HL-60 (cell line): ENCODE data around the gene EGFR.
"Not testable (repeated sequence)": the region's sequence is repeated elsewhere in the genome, so short reads cannot be mapped to it uniquely, and the experiment has no call there.

ENCODE experiments used
- DNase-seq, 2 experiments: peaks; one replicate each; pipeline ENCODE4 v3.0.0-alpha.2; 2010 to 2020; ENCODE audit warnings: low read depth in 1 of 2, low spot score in 1 of 2
- H3K27ac ChIP-seq: fragments of 250-450 bp; sonication (Bioruptor Pico); replicated peaks from 2 replicates; pipeline ENCODE4 v1.5.1; 2020; ENCODE audit warnings: mild to moderate bottlenecking, moderate library complexity
- H3K27me3 ChIP-seq: fragments of 250-450 bp; sonication (Bioruptor Pico); 2 replicates; pipeline ENCODE4 v1.5.1; 2021; ENCODE audit warnings: mild to moderate bottlenecking, moderate library complexity; ENCODE audit not compliant: insufficient read depth, poor library complexity, severe bottlenecking
- H3K4me3 ChIP-seq: replicated peaks from 2 replicates; pipeline ENCODE4 v1.5.1; 2011; ENCODE audit warnings: mild to moderate bottlenecking, control low read depth, low read length; ENCODE audit not compliant: insufficient read depth
- GABPA ChIP-seq: IDR thresholded peaks from 2 replicates; pipeline ENCODE4 v1.6.1; 2012; ENCODE audit warnings: low read depth
- POLR2AphosphoS5 ChIP-seq: IDR thresholded peaks from 2 replicates; pipeline ENCODE4 v1.6.1; 2012; ENCODE audit warnings: low read depth
- SPI1 ChIP-seq: IDR thresholded peaks from 2 replicates; pipeline ENCODE4 v1.6.1; 2012; ENCODE audit warnings: low read depth, mild to moderate bottlenecking, borderline replicate concordance
- TF ChIP-seq, protein P1 (sequence below): IDR thresholded peaks from 2 replicates; pipeline ENCODE4 v1.6.1; 2012; ENCODE audit warnings: low read depth; ENCODE audit not compliant: insufficient replicate concordance
- TF ChIP-seq, protein P2 (sequence below): IDR thresholded peaks from one replicate; pipeline ENCODE4 v1.5.1; 2011; ENCODE audit warnings: low read length, control low read depth, inconsistent platforms; ENCODE audit not compliant: insufficient read depth

EGFR gene

DNA sequence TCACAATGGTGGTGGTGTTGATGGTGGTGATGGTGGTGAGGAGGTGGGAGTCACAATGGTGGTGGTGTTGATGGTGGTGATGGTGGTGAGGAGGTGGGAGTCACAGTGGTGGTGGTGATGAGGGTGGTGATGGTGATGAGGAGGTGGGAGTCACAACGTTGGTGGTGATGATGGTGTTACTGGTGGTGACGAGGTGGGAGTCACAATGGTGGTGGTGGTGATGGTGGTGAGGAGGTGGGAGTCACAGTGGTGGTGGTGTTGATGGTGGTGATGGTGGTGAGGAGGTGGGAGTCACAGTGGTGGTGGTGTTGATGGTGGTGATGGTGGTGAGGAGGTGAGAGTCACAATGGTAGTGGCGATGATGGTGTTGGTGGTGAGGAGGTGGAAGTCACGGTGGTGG is 148.5 kb downstream of the EGFR start:
- H3K27ac ChIP-seq, H3K4me3 ChIP-seq, DNase-seq, H3K27me3 ChIP-seq: not testable (repeated sequence)

DNA sequence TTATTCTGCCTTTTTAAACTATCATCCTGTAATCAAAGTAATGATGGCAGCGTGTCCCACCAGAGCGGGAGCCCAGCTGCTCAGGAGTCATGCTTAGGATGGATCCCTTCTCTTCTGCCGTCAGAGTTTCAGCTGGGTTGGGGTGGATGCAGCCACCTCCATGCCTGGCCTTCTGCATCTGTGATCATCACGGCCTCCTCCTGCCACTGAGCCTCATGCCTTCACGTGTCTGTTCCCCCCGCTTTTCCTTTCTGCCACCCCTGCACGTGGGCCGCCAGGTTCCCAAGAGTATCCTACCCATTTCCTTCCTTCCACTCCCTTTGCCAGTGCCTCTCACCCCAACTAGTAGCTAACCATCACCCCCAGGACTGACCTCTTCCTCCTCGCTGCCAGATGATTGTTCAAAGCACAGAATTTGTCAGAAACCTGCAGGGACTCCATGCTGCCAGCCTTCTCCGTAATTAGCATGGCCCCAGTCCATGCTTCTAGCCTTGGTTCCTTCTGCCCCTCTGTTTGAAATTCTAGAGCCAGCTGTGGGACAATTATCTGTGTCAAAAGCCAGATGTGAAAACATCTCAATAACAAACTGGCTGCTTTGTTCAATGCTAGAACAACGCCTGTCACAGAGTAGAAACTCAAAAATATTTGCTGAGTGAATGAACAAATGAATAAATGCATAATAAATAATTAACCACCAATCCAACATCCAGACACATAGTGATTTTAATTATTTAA is 151.7 kb downstream of the EGFR start:
- TF ChIP-seq POLR2AphosphoS5 (no peak), SPI1 (no peak), GABPA (no peak)
- TF ChIP-seq, protein P1, sequence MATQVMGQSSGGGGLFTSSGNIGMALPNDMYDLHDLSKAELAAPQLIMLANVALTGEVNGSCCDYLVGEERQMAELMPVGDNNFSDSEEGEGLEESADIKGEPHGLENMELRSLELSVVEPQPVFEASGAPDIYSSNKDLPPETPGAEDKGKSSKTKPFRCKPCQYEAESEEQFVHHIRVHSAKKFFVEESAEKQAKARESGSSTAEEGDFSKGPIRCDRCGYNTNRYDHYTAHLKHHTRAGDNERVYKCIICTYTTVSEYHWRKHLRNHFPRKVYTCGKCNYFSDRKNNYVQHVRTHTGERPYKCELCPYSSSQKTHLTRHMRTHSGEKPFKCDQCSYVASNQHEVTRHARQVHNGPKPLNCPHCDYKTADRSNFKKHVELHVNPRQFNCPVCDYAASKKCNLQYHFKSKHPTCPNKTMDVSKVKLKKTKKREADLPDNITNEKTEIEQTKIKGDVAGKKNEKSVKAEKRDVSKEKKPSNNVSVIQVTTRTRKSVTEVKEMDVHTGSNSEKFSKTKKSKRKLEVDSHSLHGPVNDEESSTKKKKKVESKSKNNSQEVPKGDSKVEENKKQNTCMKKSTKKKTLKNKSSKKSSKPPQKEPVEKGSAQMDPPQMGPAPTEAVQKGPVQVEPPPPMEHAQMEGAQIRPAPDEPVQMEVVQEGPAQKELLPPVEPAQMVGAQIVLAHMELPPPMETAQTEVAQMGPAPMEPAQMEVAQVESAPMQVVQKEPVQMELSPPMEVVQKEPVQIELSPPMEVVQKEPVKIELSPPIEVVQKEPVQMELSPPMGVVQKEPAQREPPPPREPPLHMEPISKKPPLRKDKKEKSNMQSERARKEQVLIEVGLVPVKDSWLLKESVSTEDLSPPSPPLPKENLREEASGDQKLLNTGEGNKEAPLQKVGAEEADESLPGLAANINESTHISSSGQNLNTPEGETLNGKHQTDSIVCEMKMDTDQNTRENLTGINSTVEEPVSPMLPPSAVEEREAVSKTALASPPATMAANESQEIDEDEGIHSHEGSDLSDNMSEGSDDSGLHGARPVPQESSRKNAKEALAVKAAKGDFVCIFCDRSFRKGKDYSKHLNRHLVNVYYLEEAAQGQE: no peak
- TF ChIP-seq, protein P2, sequence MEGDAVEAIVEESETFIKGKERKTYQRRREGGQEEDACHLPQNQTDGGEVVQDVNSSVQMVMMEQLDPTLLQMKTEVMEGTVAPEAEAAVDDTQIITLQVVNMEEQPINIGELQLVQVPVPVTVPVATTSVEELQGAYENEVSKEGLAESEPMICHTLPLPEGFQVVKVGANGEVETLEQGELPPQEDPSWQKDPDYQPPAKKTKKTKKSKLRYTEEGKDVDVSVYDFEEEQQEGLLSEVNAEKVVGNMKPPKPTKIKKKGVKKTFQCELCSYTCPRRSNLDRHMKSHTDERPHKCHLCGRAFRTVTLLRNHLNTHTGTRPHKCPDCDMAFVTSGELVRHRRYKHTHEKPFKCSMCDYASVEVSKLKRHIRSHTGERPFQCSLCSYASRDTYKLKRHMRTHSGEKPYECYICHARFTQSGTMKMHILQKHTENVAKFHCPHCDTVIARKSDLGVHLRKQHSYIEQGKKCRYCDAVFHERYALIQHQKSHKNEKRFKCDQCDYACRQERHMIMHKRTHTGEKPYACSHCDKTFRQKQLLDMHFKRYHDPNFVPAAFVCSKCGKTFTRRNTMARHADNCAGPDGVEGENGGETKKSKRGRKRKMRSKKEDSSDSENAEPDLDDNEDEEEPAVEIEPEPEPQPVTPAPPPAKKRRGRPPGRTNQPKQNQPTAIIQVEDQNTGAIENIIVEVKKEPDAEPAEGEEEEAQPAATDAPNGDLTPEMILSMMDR: no peak
- no peak for DNase-seq
- H3K27me3 ChIP-seq: no peaks in the 10 kb centered on the region
- no peak overlapping the region for H3K4me3 ChIP-seq
- no peak overlapping the region for H3K27ac ChIP-seq

DNA sequence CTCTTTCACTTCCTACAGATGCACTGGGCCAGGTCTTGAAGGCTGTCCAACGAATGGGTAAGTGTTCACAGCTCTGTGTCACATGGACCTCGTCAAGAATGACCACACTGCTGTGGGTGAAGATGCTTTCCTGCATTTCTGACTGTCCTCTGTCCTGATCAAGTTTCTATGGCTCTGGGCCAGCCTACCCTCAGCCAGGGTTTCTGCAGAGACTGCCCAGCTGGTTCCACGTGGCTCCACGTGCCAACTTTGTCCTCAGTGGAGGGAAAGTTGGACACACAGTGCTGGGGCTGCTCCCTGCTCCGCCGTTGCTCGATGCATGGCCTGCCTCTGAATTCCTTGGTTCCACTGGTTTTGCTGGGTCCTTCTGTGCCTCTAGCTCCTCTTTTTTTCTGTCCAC is 152.3 kb downstream of the EGFR start:
- TF ChIP-seq, protein P2: no peak
- TF ChIP-seq, protein P1: no peak
- no peak for TF ChIP-seq POLR2AphosphoS5
- no peak for DNase-seq
- H3K27ac ChIP-seq: no peak overlapping the region

DNA sequence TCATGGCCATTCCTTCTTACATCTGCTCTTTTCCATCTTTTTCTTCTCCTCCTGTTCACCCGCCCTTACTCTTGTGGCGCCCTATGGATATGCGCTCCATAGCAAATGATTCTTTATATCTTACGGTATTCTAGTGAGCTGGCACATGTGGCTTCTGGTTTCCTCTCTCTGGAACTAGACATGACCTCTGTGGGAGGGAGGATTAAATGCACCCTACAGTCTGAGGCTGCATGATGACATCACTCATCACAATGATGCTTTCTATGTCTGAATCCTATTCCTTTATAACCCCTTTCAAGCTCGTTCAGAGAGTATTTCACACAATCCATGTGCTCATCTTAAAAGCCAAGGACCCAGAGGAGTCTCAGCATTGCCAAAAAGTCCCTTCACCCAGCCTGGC is 153.3 kb downstream of the EGFR start:
- no peaks in the 10 kb centered on the region for H3K27me3 ChIP-seq
- H3K27ac ChIP-seq: no peak overlapping the region
- no peak overlapping the region for H3K4me3 ChIP-seq
- no peak for DNase-seq
- TF ChIP-seq SPI1 (no peak), POLR2AphosphoS5 (no peak), GABPA (no peak)
- TF ChIP-seq, protein P1: no peak
- TF ChIP-seq, protein P2: no peak

More for the DNA sequence above, 152.3 kb downstream of the EGFR start:
- H3K27me3 ChIP-seq: no peaks in the 10 kb centered on the region
- H3K4me3 ChIP-seq: no peak overlapping the region
